Thyroid gland (tissue), 4 donors: ENCODE results near the gene TMIE. TPM values are rescaled to one million over a fixed set of nuclear protein-coding genes. Genes with fewer than 3 reads are reported as not detected.

Experiments
- DNase-seq, 2 donors: peaks; one replicate each; pipeline ENCODE4 v3.0.0-alpha.2; 2019
- H3K27ac ChIP-seq, 3 donors: fragments of 200-600 bp; sonication (generic); 1 replicate in 2 of 3; 2 replicates in 1 of 3; pipeline ENCODE4 v1.5.1; 2016 to 2019; ENCODE audit warnings: mild to moderate bottlenecking in 1 of 3, moderate library complexity in 1 of 3
- H3K27me3 ChIP-seq: fragments of 200-600 bp; sonication (generic); one replicate; pipeline ENCODE4 v1.5.1; 2019
- H3K36me3 ChIP-seq, 2 donors: fragments of 200-600 bp; sonication (generic); one replicate each; pipeline ENCODE4 v1.5.1; 2016 to 2019
- H3K4me1 ChIP-seq, 2 donors: fragments of 200-600 bp; sonication (generic); one replicate each; pipeline ENCODE4 v1.5.1; 2017 to 2019
- H3K4me3 ChIP-seq, 3 donors: fragments of 200-600 bp; sonication (generic); replicated peaks in 1 of 3; 1 replicate in 2 of 3; 2 replicates in 1 of 3; pipeline ENCODE4 v1.5.1; 2016; ENCODE audit warnings: mild to moderate bottlenecking in 1 of 3
- H3K9me3 ChIP-seq: fragments of 200-600 bp; sonication (generic); one replicate; pipeline ENCODE4 v1.5.1; 2017
- POLR2A ChIP-seq, 2 donors: fragments of 450-650 bp; IDR thresholded peaks; one replicate each; pipeline ENCODE4 v1.6.1; 2017; ENCODE audit warnings: antibody characterized with exemption in 2 of 2, mild to moderate bottlenecking in 2 of 2, moderate library complexity in 1 of 2
- WGBS, 2 donors: methylation state at CpG; one replicate each; pipeline ENCODE4 v1.1.5; 2017; 5-methylcytosine and 5-hydroxymethylcytosine counted together
- intact Hi-C: fragments of 100-400 bp; cut with DNase I; formaldehyde crosslinking; loops from one replicate; pipeline ENCODE4 v1.15.1; 2023
- total RNA-seq, 4 donors: library from RNA; depleted of rRNA; stranded (reverse); fragments of >200 nt; gene quantifications; one replicate each; pipeline ENCODE4 v1.2.3, GENCODE V29; 2016
- TF ChIP-seq, protein P1 (sequence below), 6 experiments: fragments of 200-600 bp in 3 of 6; fragments of 450-650 bp in 3 of 6; sonication (generic) in 3 of 6; IDR thresholded peaks; one replicate each; pipeline ENCODE4 v1.5.1; 2016 to 2019; ENCODE audit warnings: antibody characterized with exemption in 6 of 6, mild to moderate bottlenecking in 2 of 6, inconsistent platforms in 1 of 6, moderate library complexity in 1 of 6

Gene TMIE
- total RNA-seq, 4 donors from 2014 or later: 0.83 to 1.3 (median 1.1) TPM; not detected in 1

DNA sequence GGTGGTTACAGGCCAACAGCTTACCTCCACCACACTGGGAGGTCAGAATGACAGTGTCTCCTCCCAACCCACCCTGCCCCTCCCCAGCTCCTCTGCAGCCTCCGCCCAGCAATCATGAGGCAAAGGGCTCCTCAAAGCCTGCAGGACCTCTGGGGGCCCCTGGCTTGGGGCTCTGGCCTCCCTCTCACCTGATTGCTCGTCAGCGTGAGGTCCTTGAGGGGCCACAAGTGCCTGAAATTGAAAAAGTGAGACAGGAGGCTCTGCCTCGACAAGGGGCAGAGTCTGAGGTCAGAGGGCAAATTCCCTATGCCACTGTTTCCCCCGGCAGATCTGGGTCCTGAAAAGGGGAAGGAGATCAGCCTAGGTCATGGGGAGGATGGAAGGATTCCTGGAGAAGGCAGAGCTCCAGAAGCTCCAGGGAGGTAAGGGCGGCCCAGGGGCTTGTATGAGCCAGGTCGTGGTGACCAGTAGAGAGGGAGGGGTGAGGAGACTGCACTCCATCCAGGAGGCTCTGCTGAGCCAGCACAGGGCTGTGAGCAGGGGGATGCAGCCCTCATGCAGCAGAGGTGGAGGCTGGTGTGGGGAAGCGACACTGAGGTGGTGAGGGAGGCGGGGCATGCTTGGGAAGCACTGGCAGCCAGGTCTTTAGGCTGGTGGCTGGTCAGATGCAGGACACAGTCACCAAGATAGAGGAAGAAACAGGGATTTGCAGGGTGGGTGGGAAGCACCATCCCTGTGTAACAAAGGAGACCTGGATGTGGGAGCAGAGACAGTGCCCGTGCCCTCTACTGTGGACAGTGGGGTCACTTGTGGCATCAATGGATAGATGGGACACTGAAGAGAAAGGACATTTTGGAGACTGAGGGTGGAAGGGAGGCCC is 27.8 kb upstream of the TMIE start:
- intact Hi-C loops: no loop called here
- H3K36me3 ChIP-seq: peaks cover 0 to 18% of the 10 kb centered on the region in 2 donors
- no peak for DNase-seq
- H3K4me3 ChIP-seq: no peak overlapping the region
- TF ChIP-seq POLR2A (IDR thresholded peaks at IDR 0.05): no peak
- TF ChIP-seq, protein P1, sequence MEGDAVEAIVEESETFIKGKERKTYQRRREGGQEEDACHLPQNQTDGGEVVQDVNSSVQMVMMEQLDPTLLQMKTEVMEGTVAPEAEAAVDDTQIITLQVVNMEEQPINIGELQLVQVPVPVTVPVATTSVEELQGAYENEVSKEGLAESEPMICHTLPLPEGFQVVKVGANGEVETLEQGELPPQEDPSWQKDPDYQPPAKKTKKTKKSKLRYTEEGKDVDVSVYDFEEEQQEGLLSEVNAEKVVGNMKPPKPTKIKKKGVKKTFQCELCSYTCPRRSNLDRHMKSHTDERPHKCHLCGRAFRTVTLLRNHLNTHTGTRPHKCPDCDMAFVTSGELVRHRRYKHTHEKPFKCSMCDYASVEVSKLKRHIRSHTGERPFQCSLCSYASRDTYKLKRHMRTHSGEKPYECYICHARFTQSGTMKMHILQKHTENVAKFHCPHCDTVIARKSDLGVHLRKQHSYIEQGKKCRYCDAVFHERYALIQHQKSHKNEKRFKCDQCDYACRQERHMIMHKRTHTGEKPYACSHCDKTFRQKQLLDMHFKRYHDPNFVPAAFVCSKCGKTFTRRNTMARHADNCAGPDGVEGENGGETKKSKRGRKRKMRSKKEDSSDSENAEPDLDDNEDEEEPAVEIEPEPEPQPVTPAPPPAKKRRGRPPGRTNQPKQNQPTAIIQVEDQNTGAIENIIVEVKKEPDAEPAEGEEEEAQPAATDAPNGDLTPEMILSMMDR (IDR thresholded peaks at IDR 0.05): no peak
- H3K27me3 ChIP-seq: no peaks in the 10 kb centered on the region
- H3K9me3 ChIP-seq: no peaks in the 10 kb centered on the region
- H3K27ac ChIP-seq: no peak overlapping the region
- 92% methylated on average over 9 to 10 of the region's 10 CpGs for WGBS, 2 donors
- H3K4me1 ChIP-seq: peaks cover 0 to 3% of the 10 kb centered on the region in 2 donors

- TF ChIP-seq, protein P1 (IDR thresholded peaks at IDR 0.05): no peak
- no peak for TF ChIP-seq POLR2A (IDR thresholded peaks at IDR 0.05)
- intact Hi-C loops: no loop called here
- H3K27me3 ChIP-seq: no peaks in the 10 kb centered on the region
- no peak overlapping the region for H3K4me3 ChIP-seq
- DNase-seq: no peak
- peaks cover 0 to 18% of the 10 kb centered on the region in 2 donors for H3K36me3 ChIP-seq
- no peaks in the 10 kb centered on the region for H3K9me3 ChIP-seq
- no peak overlapping the region for H3K27ac ChIP-seq
- WGBS, 2 donors: 95 to 97% methylated on average over 10 to 11 of the region's 12 CpGs
- peaks cover 4 to 9% of the 10 kb centered on the region in 2 donors for H3K4me1 ChIP-seq
These were observed 27.0 kb upstream of the TMIE start for GRCh38 chr3:46674031-46674845.

- Histone ChIP-seq H3K27me3 (no peaks in the 10 kb centered on the region), H3K4me3 (no peak overlapping the region), H3K36me3 (peaks cover 0 to 18% of the 10 kb centered on the region in 2 donors), H3K9me3 (no peaks in the 10 kb centered on the region), H3K27ac (no peak overlapping the region), H3K4me1 (peaks cover 15 to 21% of the 10 kb centered on the region in 2 donors)
- intact Hi-C loops: no loop called here
- 92 to 96% methylated on average over 4 to 6 of the region's 6 CpGs for WGBS, 2 donors
- no peak for DNase-seq
- TF ChIP-seq, protein P1 (IDR thresholded peaks at IDR 0.05): no peak
- TF ChIP-seq POLR2A (IDR thresholded peaks at IDR 0.05): no peak
These were observed 25.8 kb upstream of the TMIE start for GRCh38 chr3:46675426-46675825.

- 57 to 73% methylated on average over 7 of the region's 9 CpGs for WGBS, 2 donors
- H3K9me3 ChIP-seq: no peaks in the 10 kb centered on the region
- H3K4me1 ChIP-seq: peaks cover 21 to 27% of the 10 kb centered on the region in 2 donors
- no peak overlapping the region for H3K4me3 ChIP-seq
- peaks cover 0 to 18% of the 10 kb centered on the region in 2 donors for H3K36me3 ChIP-seq
- H3K27me3 ChIP-seq: no peaks in the 10 kb centered on the region
- no peak overlapping the region for H3K27ac ChIP-seq
- TF ChIP-seq POLR2A (IDR thresholded peaks at IDR 0.05): no peak
- TF ChIP-seq, protein P1 (IDR thresholded peaks at IDR 0.05): no peak
- peak in 1 of 2 donors; percentile 14 for DNase-seq
- intact Hi-C loops: no loop called here
These were observed 25.2 kb upstream of the TMIE start for GRCh38 chr3:46675843-46676567.
